PFSK-1 (cell line): Measurements from ENCODE around the gene XIST.

ENCODE experiments used
- POLR2AphosphoS5 ChIP-seq: IDR thresholded peaks from 2 replicates; pipeline ENCODE4 v1.6.1; 2012; ENCODE audit warnings: low read depth, mild to moderate bottlenecking, control low read depth, low read length, moderate library complexity
- TF ChIP-seq, protein P1 (sequence below), 2 experiments: IDR thresholded peaks; 2 replicates each; pipeline versions ENCODE4 v1.6.1 to v1.8.0; 2011 to 2012; ENCODE audit warnings: low read depth in 2 of 2, low read length in 2 of 2, control low read depth in 1 of 2, inconsistent platforms in 1 of 2, mild to moderate bottlenecking in 1 of 2, moderate library complexity in 1 of 2; ENCODE audit not compliant: insufficient read depth in 1 of 2

DNA sequence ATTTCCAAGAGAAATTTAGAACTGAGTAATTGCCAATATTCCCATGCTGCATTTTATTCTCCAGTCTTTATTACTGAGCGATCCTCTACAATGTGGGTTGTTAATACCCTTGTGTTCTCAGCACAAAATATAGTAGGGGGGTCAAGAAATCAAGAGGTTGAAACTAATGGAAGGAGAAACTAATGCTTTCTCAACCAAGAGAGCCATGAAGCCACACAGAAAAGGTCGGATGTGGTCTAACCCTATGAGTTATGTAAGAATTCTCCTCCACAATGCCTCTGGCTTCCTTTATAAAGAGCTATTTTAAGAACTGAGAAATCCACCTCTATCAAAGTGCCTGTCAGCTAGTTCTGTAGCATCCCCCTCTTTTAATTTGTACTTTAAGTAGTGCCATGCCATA is 21.0 kb downstream of the XIST start:
- no peak for TF ChIP-seq POLR2AphosphoS5
- TF ChIP-seq, protein P1, sequence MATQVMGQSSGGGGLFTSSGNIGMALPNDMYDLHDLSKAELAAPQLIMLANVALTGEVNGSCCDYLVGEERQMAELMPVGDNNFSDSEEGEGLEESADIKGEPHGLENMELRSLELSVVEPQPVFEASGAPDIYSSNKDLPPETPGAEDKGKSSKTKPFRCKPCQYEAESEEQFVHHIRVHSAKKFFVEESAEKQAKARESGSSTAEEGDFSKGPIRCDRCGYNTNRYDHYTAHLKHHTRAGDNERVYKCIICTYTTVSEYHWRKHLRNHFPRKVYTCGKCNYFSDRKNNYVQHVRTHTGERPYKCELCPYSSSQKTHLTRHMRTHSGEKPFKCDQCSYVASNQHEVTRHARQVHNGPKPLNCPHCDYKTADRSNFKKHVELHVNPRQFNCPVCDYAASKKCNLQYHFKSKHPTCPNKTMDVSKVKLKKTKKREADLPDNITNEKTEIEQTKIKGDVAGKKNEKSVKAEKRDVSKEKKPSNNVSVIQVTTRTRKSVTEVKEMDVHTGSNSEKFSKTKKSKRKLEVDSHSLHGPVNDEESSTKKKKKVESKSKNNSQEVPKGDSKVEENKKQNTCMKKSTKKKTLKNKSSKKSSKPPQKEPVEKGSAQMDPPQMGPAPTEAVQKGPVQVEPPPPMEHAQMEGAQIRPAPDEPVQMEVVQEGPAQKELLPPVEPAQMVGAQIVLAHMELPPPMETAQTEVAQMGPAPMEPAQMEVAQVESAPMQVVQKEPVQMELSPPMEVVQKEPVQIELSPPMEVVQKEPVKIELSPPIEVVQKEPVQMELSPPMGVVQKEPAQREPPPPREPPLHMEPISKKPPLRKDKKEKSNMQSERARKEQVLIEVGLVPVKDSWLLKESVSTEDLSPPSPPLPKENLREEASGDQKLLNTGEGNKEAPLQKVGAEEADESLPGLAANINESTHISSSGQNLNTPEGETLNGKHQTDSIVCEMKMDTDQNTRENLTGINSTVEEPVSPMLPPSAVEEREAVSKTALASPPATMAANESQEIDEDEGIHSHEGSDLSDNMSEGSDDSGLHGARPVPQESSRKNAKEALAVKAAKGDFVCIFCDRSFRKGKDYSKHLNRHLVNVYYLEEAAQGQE (IDR thresholded peaks at IDR 0.05; ENCODE audit: insufficient read depth in 1 of 2, low read depth in 2 of 2, low read length in 2 of 2), result no peak
